Lung (tissue), 12 donors: ENCODE measurements around the gene PSENEN. TPM values are rescaled to one million over a fixed set of nuclear protein-coding genes. Genes with fewer than 3 reads are reported as not detected.

Experiments
- ATAC-seq: fragments of 200-7000 bp; cut with Tn5 transposase; one replicate; pipeline ENCODE4 v1.9.1; 2020; ENCODE audit warnings: moderate number of reproducible peaks; ENCODE audit not compliant: insufficient read depth, low FRiP score
- DNase-seq, 3 donors: peaks; one replicate each; pipeline ENCODE4 v3.0.0-alpha.2; 2013 to 2017
- H3K27ac ChIP-seq, 2 donors: one replicate each; pipeline ENCODE4 v1.5.1; 2013; ENCODE audit warnings: mild to moderate bottlenecking in 2 of 2, moderate library complexity in 2 of 2, control low read depth in 1 of 2, inconsistent platforms in 1 of 2, low read depth in 1 of 2, low read length in 1 of 2
- H3K27me3 ChIP-seq, 3 donors: one replicate each; pipeline ENCODE4 v1.5.1; 2013; ENCODE audit warnings: low read length in 2 of 3; ENCODE audit not compliant: control insufficient read depth in 3 of 3, insufficient read depth in 3 of 3
- H3K36me3 ChIP-seq, 4 donors: one replicate each; pipeline ENCODE4 v1.5.1; 2013; ENCODE audit warnings: low read length in 4 of 4, mild to moderate bottlenecking in 1 of 4, moderate library complexity in 1 of 4; ENCODE audit not compliant: control insufficient read depth in 4 of 4, insufficient read depth in 4 of 4
- H3K4me1 ChIP-seq, 5 donors: one replicate each; pipeline ENCODE4 v1.5.1; 2013; ENCODE audit warnings: low read length in 5 of 5, mild to moderate bottlenecking in 2 of 5, moderate library complexity in 1 of 5; ENCODE audit not compliant: control insufficient read depth in 5 of 5, insufficient read depth in 5 of 5
- H3K4me3 ChIP-seq: one replicate; pipeline ENCODE4 v1.5.1; 2013; ENCODE audit warnings: mild to moderate bottlenecking, control low read depth, moderate library complexity
- H3K9ac ChIP-seq, 2 donors: one replicate each; pipeline ENCODE4 v1.5.1; 2013; ENCODE audit warnings: low read length in 2 of 2, control low read depth in 1 of 2; ENCODE audit not compliant: insufficient read depth in 1 of 2
- H3K9me3 ChIP-seq, 4 donors: one replicate each; pipeline ENCODE4 v1.5.1; 2013; ENCODE audit warnings: low read length in 3 of 4, mild to moderate bottlenecking in 1 of 4, moderate library complexity in 1 of 4; ENCODE audit not compliant: control insufficient read depth in 4 of 4, insufficient read depth in 3 of 4
- WGBS, 2 donors: extraction: QIAGEN DNeasy Blood & Tissue Kit; methylation state at CpG; one replicate each; pipeline ENCODE4 v1.1.7; 2013; 5-methylcytosine and 5-hydroxymethylcytosine counted together
- polyA plus RNA-seq, 2 donors: library from polyadenylated mRNA; stranded (reverse); fragments of 200-250 nt; gene quantifications; one replicate each; pipeline ENCODE4 v1.2.1, GENCODE V29; 2013
- total RNA-seq, 2 donors: library from RNA; depleted of rRNA in 1 of 2; stranded (reverse); fragments of >200 nt in 1 of 2; gene quantifications; one replicate each; pipeline ENCODE4 v1.2.1, GENCODE V29; 2014 to 2021
- TF ChIP-seq, protein P1 (sequence below): IDR thresholded peaks from 2 replicates; pipeline ENCODE4 v1.5.1; 2012; ENCODE audit warnings: mild to moderate bottlenecking; ENCODE audit errors: control extremely low read depth, extremely low read depth
- donor health status: control.
- donor health status: control.
- donor health status: Bipolar disorder and iron deficiency.
- donor health status: healthy.
- donor health status: DM: yes; HTN: yes; CAD: no.

PSENEN gene
- total and polyA plus RNA-seq, 4 donors, result 36.8 to 196 (median 107) TPM

DNA sequence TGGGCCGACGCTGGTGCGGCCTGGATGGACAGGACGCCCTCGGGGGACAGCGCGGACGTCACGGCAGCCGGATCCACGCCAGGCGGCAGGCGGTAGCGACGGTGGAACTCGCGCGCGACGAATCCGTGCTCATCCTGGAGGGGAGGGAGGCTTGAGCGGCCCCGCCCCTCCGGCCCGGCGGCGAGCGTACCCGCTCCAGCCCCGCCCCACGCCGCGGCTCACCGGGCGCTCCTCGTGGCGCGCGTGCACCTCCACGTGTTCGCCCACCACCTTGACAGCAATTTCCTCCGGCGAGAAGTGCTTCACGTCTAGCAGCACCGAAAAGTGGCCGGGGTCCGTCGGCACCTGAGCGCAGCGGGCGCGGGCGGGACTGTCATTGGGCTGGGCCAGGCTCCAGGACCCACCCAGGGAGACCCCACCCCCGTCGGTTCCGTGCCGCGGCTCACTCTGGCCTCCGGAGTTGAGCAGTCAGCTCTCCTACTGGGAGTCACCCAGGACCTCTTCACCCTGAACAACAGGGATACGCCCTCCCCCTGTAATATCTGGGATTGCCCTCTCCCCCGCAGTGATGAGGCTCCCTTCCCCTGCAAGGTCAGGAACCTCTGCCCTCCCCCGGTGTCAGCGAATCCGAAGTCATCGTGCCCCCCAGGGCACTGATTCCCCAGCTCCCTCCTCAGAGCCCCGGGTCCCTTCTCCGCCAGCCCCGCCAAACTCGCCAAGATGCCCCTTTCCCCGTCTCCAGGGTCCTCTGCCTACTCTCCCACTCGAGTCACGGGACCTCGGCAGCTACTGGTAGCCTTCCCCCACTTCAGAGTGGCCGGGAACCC lies 10.3 kb downstream of the PSENEN start:
- TF ChIP-seq, protein P1, sequence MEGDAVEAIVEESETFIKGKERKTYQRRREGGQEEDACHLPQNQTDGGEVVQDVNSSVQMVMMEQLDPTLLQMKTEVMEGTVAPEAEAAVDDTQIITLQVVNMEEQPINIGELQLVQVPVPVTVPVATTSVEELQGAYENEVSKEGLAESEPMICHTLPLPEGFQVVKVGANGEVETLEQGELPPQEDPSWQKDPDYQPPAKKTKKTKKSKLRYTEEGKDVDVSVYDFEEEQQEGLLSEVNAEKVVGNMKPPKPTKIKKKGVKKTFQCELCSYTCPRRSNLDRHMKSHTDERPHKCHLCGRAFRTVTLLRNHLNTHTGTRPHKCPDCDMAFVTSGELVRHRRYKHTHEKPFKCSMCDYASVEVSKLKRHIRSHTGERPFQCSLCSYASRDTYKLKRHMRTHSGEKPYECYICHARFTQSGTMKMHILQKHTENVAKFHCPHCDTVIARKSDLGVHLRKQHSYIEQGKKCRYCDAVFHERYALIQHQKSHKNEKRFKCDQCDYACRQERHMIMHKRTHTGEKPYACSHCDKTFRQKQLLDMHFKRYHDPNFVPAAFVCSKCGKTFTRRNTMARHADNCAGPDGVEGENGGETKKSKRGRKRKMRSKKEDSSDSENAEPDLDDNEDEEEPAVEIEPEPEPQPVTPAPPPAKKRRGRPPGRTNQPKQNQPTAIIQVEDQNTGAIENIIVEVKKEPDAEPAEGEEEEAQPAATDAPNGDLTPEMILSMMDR, result no peak
- no peak for ATAC-seq
- Histone ChIP-seq H3K9ac (peak overlapping the region in 1 of 2 donors; percentile 68), H3K9me3 (peaks cover 0 to 1% (median 0%) of the 10 kb centered on the region in 4 donors), H3K27ac (peak overlapping the region; percentile 88 to 97), H3K36me3 (peaks cover 0 to 26% (median 17%) of the 10 kb centered on the region in 4 donors), H3K4me1 (peaks cover 0 to 32% (median 14%) of the 10 kb centered on the region in 5 donors), H3K27me3 (peaks cover 0 to 4% (median 0%) of the 10 kb centered on the region in 3 donors), H3K4me3 (no peak overlapping the region)
- DNase-seq, result peak; percentile 45 to 73 (median 61)
- 23 to 26% methylated on average over 57 to 74 of the region's 74 CpGs for WGBS, 2 donors

DNA sequence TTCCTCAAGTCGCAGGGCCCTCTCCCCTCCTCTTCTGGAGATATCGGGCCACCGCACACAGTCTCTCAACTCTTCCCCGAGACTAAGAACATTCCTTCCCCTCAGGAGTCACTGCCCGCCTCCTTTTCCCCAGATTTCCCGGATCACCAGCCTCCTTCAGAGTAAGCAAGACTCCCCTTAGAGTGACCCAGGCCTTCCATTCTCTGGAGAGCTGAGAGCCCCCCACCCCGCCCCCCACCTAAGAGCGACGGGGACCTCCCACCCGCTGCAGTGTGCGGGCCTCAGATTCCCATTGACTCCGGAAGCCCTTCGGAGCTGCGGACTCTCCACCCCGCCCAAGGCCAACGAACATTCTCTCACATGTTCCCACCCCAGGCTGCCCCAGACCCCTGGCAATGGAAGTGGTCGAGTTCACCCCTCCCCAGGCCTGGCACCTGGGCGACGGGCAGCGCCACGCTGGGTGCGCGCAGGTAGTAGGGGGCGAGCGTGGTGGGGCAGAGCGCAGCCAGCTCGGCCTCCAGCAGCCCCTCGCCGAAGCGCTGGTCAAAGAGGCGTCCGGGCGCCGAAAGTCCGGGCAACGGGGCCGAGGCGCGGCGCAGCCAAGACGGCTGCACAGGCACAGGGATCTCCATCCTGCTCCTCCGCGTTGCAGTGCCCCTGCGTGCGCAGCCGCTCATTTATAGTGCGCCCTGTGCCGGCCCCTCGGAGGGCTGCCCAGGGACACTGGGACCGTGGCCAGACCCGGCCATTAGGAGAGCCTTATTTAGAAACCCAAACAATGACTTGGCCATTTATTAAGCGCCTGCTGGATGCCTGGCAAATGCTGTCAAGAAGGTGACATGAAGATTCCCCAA lies 11.2 kb downstream of the PSENEN start, which contains the start of gene HSPB6:
Gene HSPB6 (minus strand): TSS at position 653 of the 854 bp plus-strand sequence. CDS start 21 bp downstream, at position 632.
- peak within 1 kb of the TSS; percentile 16 for H3K4me3 ChIP-seq
- TF ChIP-seq, protein P1, result no peak
- peaks cover 0 to 4% (median 0%) of the 10 kb centered on the region in 4 donors for H3K9me3 ChIP-seq
- peak within 1 kb of the TSS in 1 of 2 donors; percentile 68 for H3K9ac ChIP-seq
- no peak for ATAC-seq
- H3K27me3 ChIP-seq, result peaks cover 0 to 4% (median 0%) of the 10 kb centered on the region in 3 donors
- H3K4me1 ChIP-seq, result peaks cover 0 to 32% (median 14%) of the 10 kb centered on the region in 5 donors
- DNase-seq, result peak; percentile 88 to 92 (median 91)
- peaks cover 0 to 26% (median 17%) of the 10 kb centered on the region in 4 donors for H3K36me3 ChIP-seq
- WGBS, 2 donors, result 3 to 9% methylated on average over 50 to 52 of the region's 52 CpGs
- peak within 1 kb of the TSS; percentile 88 to 97 for H3K27ac ChIP-seq

GRCh38 chr19:35757231-35757748 lies 11.8 kb downstream of the PSENEN start:
- Histone ChIP-seq H3K9me3 (peaks cover 0 to 4% (median 0%) of the 10 kb centered on the region in 4 donors), H3K36me3 (peaks cover 0 to 25% (median 21%) of the 10 kb centered on the region in 4 donors), H3K27me3 (peaks cover 0 to 4% (median 0%) of the 10 kb centered on the region in 3 donors), H3K4me1 (peaks cover 0 to 32% (median 14%) of the 10 kb centered on the region in 5 donors), H3K27ac (peak overlapping the region; percentile 88 to 97), H3K9ac (peak overlapping the region in 1 of 2 donors; percentile 56), H3K4me3 (no peak overlapping the region)
- ATAC-seq, result peak; percentile 6
- WGBS, 2 donors, result 7 to 11% methylated on average over 18 to 19 of the region's 19 CpGs
- DNase-seq, result peak; percentile 89 to 94 (median 92)
- TF ChIP-seq, protein P1, result no peak
